GM18526 (cell line): ENCODE measurements around the gene GPT2.

Experiments
- POLR2A ChIP-seq: IDR thresholded peaks from 3 replicates; pipeline ENCODE4 v1.6.1; 2011; ENCODE audit not compliant: insufficient read length; ENCODE audit errors: extremely low read depth

The GPT2 gene

DNA sequence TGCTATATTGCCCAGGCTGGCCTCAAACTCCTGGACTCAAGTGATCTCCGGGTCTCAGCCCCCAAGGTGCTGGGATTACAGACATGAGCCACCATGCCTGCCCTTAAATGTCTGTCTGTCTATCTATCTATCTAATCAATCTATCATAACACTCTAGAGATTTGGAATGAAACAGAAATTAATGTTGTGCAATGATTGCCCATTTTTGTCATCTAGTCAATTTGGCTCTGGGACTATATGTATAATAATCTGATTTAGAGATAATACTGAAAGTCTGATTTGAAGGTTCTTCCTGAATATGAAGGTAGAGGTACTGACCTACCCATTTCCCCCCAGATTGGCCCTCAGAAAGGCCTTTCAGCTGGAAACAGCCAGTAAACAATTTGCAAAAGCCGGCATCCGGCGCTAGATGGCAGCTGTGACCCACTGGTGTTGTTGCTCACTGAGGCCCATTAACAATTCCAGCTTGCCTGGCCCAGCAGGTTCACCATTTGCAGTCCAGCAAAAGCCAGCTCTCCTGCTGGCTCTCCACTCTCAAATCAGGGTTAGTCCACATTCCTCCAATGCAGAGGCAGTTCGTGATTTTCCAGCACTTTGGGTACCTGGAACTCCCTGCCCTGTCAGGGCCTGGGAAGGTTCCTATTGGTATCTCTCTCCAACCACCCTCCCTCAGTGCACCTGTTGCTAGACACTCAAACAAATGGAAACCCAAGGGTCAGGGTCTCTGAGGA is 30.3 kb upstream of the GPT2 start:
- TF ChIP-seq POLR2A = no peak

DNA sequence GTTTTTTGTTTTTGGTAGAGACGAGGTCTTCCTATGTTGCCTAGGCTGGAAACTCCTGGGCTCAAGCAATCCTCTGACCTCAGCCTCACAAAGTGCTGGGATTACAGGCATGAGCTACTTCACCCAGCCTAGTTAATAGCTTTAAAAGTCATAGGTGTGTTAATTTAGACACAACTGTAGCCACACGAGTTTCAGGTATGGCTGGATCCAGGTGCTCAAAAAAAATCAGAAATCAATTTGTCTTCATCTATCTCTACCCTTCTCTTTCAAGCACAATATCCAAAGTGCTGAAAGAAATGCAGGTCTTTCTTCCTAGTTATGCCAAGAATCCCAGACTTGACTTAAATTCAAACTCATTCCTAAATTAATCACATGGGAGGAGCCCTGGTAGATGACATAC is 29.3 kb upstream of the GPT2 start:
- no peak for TF ChIP-seq POLR2A

DNA sequence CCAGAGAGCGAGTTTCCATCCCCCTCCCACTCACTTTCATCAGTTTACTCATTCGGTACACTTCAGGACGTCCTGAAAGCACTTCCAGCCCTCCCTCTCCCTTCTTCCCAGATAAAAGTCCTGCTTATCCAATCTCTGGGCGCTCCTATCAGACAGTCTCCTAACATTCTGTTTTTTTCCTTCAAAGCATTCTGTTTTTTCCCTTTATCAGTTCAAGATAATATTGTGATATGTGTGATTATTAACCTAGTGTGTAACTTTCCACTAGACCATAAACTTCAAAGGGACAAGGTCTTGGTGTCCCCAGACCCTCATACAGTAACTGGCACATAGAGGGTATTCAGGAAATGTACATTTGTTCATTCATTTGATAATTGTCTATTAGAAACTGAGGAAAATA is 28.8 kb upstream of the GPT2 start:
- no peak for TF ChIP-seq POLR2A

DNA sequence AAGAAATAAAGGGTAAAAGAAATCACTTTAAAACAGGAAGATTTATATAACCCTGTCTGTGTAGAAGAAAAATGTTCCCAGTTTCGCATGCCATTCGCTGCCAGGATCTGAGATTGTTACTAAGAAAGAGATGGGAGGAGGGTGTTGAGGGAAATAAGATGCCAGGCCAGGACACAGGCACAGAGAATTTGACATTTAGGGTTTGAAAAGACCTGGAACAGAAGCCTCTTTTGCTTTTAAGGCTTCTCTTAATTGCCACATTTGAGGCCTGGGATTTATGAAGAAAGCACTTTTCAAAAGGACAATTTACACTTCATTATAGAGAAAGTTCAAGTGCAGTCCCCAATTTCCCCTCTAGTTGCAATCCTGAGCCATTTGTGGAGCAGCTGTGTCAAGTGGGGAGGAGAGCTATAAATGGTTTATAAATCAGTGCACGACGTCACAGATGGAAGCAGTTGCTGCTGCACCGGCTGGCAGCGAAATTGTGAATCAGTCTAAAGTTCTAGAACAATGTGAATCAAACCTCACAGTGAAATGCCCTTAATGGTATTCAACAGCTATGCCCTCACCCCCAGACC is 26.7 kb upstream of the GPT2 start:
- TF ChIP-seq POLR2A = no peak

DNA sequence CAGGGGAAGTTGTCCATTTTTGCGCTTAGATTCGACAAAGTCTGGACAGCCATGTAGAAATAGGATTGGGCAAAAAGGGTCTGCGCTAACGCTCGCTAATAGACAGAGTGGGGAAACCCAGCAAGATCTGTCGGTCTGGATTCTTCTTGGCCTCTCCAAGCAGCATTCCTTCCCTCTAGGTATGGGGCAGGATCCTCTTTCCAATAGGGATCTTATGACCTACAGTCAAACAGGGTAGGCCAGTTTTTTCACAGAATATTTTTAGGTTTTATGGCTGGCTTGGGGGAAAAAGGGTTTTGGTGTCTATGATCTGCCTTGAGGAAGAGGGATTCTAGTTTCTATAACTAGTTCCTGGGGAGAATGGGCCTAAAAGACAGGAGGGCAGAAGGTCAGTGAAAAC is 26.0 kb upstream of the GPT2 start:
- no peak for TF ChIP-seq POLR2A

DNA sequence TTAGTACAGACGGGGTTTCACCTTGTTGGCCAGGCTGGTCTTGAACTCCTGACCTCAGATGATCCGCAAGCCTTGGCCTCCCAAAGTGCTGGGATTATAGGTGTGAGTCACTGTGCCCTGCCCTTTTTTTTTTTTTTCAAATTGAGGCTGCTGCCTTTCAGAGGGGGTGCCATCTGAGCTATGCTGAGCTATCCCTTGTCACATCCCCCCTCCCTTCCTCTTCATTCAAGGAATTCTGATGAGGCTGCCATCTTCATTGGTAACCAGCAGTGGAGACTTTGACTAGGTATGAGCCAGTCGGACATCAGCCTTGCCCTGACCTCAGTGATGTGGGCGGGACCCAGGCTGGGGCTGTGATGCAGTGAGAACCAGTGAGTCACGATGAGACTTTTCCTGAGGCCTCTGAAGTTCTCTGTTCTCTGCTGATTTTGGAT is 24.4 kb upstream of the GPT2 start:
- no peak for TF ChIP-seq POLR2A

DNA sequence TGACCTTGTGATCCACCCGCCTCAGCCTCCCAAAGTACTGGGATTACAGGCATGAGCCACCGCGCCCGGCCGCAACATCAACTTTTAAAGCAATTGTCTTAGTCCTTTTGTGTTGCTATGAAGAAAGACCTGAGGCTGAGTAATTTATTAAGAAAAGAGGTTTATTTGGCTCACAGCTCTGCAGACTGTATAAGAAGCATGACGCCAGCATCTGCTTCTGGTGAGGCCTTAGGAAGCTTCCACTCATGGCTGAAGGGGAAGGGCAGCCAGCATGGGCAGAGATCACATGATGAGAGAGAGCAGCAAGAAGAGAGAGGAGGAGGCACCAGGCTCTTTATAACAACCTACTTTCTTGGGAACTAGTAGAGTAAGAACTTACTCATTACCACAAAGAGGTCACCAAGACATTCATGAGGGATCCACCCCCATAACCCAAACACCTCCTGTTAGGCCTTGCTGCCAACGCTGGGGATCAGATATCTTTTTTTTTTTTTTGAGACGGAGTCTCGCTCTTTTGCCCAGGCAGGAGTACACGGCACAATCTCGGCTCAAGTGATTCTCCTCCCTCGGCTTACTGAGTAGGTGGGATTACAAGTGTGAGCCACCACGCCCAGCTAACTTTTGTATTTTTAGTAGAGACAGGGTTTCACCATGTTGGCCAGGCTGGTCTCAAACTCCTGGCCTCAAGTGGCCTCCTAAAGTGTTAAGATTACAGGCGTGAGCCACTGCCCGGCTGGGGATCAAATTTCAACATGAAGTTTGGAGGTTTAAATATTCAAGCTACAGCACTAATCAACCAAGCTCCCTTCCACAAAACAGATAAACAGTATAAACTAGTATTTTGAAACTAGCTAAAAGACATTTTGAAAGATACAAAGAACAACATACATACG is 21.4 kb upstream of the GPT2 start:
- TF ChIP-seq POLR2A = no peak

DNA sequence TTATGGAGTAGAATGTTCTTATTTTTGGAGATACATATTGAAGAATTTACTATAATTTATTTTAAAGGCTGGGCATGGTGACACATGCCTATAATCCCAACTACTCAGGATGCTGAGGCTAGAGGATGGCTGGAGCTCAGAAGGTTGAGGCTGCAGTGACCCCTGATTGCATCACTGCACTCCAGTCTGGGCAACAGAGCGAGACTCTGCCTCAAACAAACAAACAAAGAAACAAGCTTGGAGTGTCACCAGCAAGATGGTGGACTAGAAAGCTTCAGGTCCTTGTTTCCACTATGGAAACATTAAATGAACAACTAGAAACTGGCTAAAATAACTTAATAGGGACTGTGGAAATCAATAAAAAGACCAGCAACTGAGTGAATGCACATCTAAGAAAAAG is 17.9 kb upstream of the GPT2 start:
- TF ChIP-seq POLR2A = no peak

DNA sequence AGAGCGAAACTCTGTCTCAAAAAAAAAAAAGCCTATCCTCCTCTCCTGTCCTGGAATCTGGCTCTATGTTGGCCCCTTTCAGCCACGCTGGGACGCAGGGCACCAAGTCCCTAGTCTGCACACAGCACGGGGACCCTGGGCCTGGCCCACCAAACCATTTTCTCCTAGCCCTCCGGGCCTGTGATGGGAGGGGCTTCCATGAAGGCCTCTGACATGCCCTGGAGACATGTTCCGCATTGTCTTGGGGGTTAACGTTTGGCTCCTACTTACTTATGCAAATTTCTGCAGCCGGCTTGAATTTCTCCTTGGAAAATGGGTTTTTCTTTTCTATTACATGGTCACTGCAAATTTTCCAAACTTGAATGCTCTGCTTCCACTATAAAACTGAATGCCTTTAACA is 12.6 kb upstream of the GPT2 start:
- TF ChIP-seq POLR2A = no peak

DNA sequence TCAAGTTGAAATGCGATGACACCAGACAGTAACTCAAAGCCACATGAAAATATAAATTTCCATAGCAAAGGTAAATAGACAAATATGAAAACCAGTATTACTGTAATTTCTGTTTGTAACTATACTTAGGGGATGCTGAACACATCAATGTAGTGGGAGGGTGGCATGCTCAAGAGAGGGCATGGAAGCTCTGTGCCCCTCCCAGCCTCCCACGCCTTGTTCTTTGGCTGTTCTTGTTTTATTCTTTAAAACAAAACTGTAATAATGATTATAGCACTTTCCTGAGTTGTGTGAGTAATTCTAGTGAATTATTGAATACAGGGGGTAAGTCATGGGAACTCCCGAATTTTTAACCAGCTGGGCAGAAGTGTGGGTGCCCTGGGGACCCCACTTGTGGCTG is 11.0 kb upstream of the GPT2 start:
- no peak for TF ChIP-seq POLR2A

GRCh38 chr16:46875243-46875642 is 8.9 kb upstream of the GPT2 start:
- TF ChIP-seq POLR2A = no peak

DNA sequence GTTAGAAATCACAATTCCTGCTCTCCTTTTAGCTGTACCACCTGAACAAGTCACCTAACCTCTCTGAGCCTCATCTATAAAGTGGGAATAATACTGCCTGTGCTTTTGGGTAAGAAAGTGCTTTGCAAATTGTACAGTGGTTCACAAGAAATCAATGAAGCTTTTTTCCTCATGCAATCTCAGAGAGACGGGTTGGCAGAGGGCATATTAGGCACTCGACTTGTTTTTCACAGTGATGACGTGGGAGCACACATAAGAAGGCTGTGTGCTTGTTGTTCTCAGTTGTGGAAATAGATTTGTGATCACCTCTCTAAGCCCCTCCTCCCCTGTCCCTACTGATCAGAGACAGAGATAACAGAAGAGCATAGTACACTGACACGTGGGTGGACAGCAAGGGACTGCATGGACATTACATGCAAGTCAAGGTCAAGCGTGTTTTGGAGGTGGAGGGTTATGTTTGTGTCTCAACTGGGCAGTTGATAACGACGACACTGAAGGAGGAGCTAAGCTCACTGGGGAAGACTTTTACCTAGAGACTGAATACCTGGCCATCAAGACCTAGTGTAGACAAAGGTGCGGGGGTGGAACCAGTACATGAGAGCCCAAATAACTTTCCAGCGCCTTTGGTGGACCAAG is 1.7 kb upstream of the GPT2 start:
- TF ChIP-seq POLR2A = no peak

DNA sequence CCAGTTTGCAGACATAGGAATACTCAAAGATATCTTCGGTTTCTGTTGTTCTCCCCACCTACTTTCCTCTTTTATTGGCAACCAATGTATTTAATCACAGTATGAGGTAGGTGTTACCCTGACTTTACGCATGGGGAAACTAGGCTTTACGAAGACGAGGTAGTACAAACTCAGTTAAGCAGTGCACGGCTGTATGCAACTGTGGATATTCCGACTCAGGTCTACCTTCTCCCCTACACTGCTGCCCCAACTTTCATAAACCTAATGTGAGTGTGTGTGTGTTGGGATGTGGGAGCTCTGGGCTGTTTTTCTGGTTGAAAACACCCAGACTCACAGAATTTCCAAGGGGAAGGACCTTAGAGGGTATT is 1.2 kb upstream of the GPT2 start:
- TF ChIP-seq POLR2A = no peak

- TF ChIP-seq POLR2A = no peak
These were observed 841 bp upstream of the GPT2 start for GRCh38 chr16:46883353-46883689.

- TF ChIP-seq POLR2A = no peak
These were observed 541 bp downstream of the GPT2 start for GRCh38 chr16:46884513-46885293.
